GM12878 (cell line): ENCODE measurements around the gene EEF2K. TPM values are rescaled to one million over a fixed set of nuclear protein-coding genes. Genes with fewer than 3 reads are reported as not detected.

ENCODE experiments used
- ATAC-seq: fragments of 200-7000 bp; cut with Tn5 transposase; 3 replicates; pipeline ENCODE4 v1.9.1; 2020; ENCODE audit warnings: mild to moderate bottlenecking, moderate library complexity
- BruUV-seq: library from RNA; stranded (reverse); fragments of 400-500 nt; replicated peaks from 2 replicates; lab custom pipeline; 2021; lab: Mats Ljungman, UMichigan
- CTCF ChIA-PET: fragments of 300-600 bp; sonication (Branson Sonifier 250); formaldehyde crosslinking; extraction: SDS; loops from one replicate; lab custom pipeline; 2021; ENCODE audit warnings: inconsistent platforms; lab: Yijun Ruan, JAX
- POLR2A ChIA-PET: fragments of 350-600 bp; formaldehyde crosslinking; extraction: SDS; loops from one replicate; lab custom pipeline; 2021; ENCODE audit warnings: inconsistent platforms; lab: Charles Lee
- RAD21 ChIA-PET: fragments of 300-600 bp; sonication (Branson Sonifier 250); formaldehyde crosslinking; loops from one replicate; lab custom pipeline; 2023; ENCODE audit warnings: antibody characterized with exemption; ENCODE audit not compliant: unreplicated experiment; lab: Charles Lee
- SMC1A ChIA-PET: fragments of 300-600 bp; sonication (Branson Sonifier 250); formaldehyde crosslinking; loops from one replicate; lab custom pipeline; 2023; ENCODE audit not compliant: unreplicated experiment, uncharacterized antibody; lab: Charles Lee
- DNase-seq: peaks from one replicate; pipeline ENCODE4 v3.0.0-alpha.2; 2011; ENCODE audit warnings: low read depth, low spot score
- FAIRE-seq: peaks from 3 replicates; lab custom pipeline; 2011; peaks lifted over from hg19 to GRCh38; lab: Jason Lieb, UNC
- H2AFZ ChIP-seq: 2 replicates; pipeline ENCODE4 v1.6.0; 2011; ENCODE audit warnings: low read depth, low read length, control low read depth; ENCODE audit not compliant: control insufficient read depth
- H3K27ac ChIP-seq: 2 replicates; pipeline ENCODE4 v1.5.1; 2011; ENCODE audit warnings: control low read depth; ENCODE audit not compliant: control insufficient read depth, insufficient read depth
- H3K27me3 ChIP-seq, 2 experiments: replicated peaks in 1 of 2; 2 replicates each; pipeline versions ENCODE4 v1.6.0 to v1.6.1; 2011; ENCODE audit warnings: low read length in 1 of 2; ENCODE audit not compliant: control insufficient read depth in 2 of 2, insufficient read depth in 2 of 2
- H3K36me3 ChIP-seq, 2 experiments: 2 replicates each; pipeline ENCODE4 v1.5.1; 2011; ENCODE audit warnings: low read length in 1 of 2; ENCODE audit not compliant: control insufficient read depth in 2 of 2, insufficient read depth in 2 of 2
- H3K4me1 ChIP-seq: 2 replicates; pipeline ENCODE4 v1.6.1; 2011; ENCODE audit warnings: mild to moderate bottlenecking, low read length, moderate library complexity, mixed read lengths; ENCODE audit not compliant: control insufficient read depth, insufficient read depth
- H3K4me2 ChIP-seq: 2 replicates; pipeline ENCODE4 v1.6.0; 2011; ENCODE audit warnings: control low read depth; ENCODE audit not compliant: control insufficient read depth, insufficient read depth
- H3K4me3 ChIP-seq: fragments of 200-600 bp; sonication (generic); 2 replicates; pipeline ENCODE4 v1.5.1; 2016
- H3K79me2 ChIP-seq: 2 replicates; pipeline ENCODE4 v1.6.0; 2011; ENCODE audit warnings: low read length; ENCODE audit not compliant: control insufficient read depth, insufficient read depth
- H3K9ac ChIP-seq: 2 replicates; pipeline ENCODE4 v1.8.0; 2011; ENCODE audit warnings: low read length, control low read depth, mixed read lengths; ENCODE audit not compliant: control insufficient read depth, insufficient read depth
- H3K9me3 ChIP-seq: replicated peaks from 3 replicates; pipeline ENCODE4 v1.5.1; 2011; ENCODE audit warnings: mild to moderate bottlenecking, low read length; ENCODE audit not compliant: control insufficient read depth, insufficient read depth
- H4K20me1 ChIP-seq: 2 replicates; pipeline ENCODE4 v1.6.0; 2011; ENCODE audit not compliant: control insufficient read depth, insufficient read depth
- BACH1 ChIP-seq: fragments of 450-650 bp; IDR thresholded peaks from 2 replicates; pipeline ENCODE4 v1.6.1; 2017; ENCODE audit warnings: mild to moderate bottlenecking, borderline replicate concordance
- BHLHE40 ChIP-seq, 2 experiments: fragments of 450-650 bp in 1 of 2; IDR thresholded peaks; 2 replicates each; pipeline ENCODE4 v1.6.1; 2011 to 2017; ENCODE audit warnings: low read depth in 2 of 2, borderline replicate concordance in 1 of 2, improper control_type of control experiment in 1 of 2, low read length in 1 of 2, mild to moderate bottlenecking in 1 of 2
- CBFB ChIP-seq: IDR thresholded peaks from 2 replicates; pipeline ENCODE4 v1.6.1; 2016; ENCODE audit warnings: antibody characterized with exemption, low read depth
- CREM ChIP-seq: IDR thresholded peaks from 2 replicates; pipeline ENCODE4 v1.6.1; 2014; ENCODE audit warnings: antibody characterized with exemption, low read depth
- EGR1 ChIP-seq, 2 experiments: IDR thresholded peaks; 1 replicate in 1 of 2; 2 replicates in 1 of 2; pipeline ENCODE4 v1.6.1; 2011 to 2012; ENCODE audit warnings: low read depth in 2 of 2, low read length in 2 of 2, borderline replicate concordance in 1 of 2, mild to moderate bottlenecking in 1 of 2, moderate library complexity in 1 of 2
- HDGF ChIP-seq: fragments of 450-650 bp; IDR thresholded peaks from 2 replicates; pipeline ENCODE4 v1.6.1; 2016; ENCODE audit warnings: antibody characterized with exemption
- NFXL1 ChIP-seq: fragments of 450-650 bp; IDR thresholded peaks from 2 replicates; pipeline ENCODE4 v1.6.1; 2017; ENCODE audit warnings: antibody characterized with exemption, mild to moderate bottlenecking, borderline replicate concordance
- NR2C2 ChIP-seq: IDR thresholded peaks from 2 replicates; pipeline ENCODE4 v1.6.1; 2011; ENCODE audit warnings: borderline replicate concordance, low read depth; ENCODE audit not compliant: control insufficient read depth, insufficient read length
- RAD21 ChIP-seq: IDR thresholded peaks from 2 replicates; pipeline ENCODE4 v1.6.1; 2011; ENCODE audit warnings: mild to moderate bottlenecking, low read depth, low read length, moderate library complexity; ENCODE audit not compliant: insufficient read depth
- RB1 ChIP-seq: fragments of 450-650 bp; formaldehyde crosslinking; IDR thresholded peaks from 2 replicates; pipeline ENCODE4 v1.6.1; 2017; ENCODE audit warnings: mild to moderate bottlenecking, borderline replicate concordance
- RFX5 ChIP-seq: IDR thresholded peaks from 2 replicates; pipeline ENCODE4 v1.6.1; 2011; ENCODE audit warnings: low read depth, low read length, improper control_type of control experiment
- RUNX3 ChIP-seq: IDR thresholded peaks from 2 replicates; pipeline ENCODE4 v1.6.1; 2012; ENCODE audit warnings: low read length, inconsistent platforms
- SMC3 ChIP-seq: IDR thresholded peaks from 2 replicates; pipeline ENCODE4 v1.6.1; 2011; ENCODE audit warnings: low read length, improper control_type of control experiment, borderline replicate concordance
- STAT1 ChIP-seq: fragments of 450-650 bp; conservative IDR thresholded peaks from 2 replicates; pipeline ENCODE4 v1.6.1; 2014; ENCODE audit warnings: antibody characterized with exemption, mild to moderate bottlenecking
- TCF12 ChIP-seq: IDR thresholded peaks from 2 replicates; pipeline ENCODE4 v1.6.1; 2011; ENCODE audit warnings: low read depth, mild to moderate bottlenecking, low read length
- TCF3 ChIP-seq: IDR thresholded peaks from 2 replicates; pipeline ENCODE4 v1.6.1; 2012; ENCODE audit warnings: low read depth, mild to moderate bottlenecking, low read length, borderline replicate concordance; ENCODE audit not compliant: insufficient read depth
- YY1 ChIP-seq: IDR thresholded peaks from 2 replicates; pipeline ENCODE4 v1.6.1; 2011; ENCODE audit warnings: low read depth, mild to moderate bottlenecking, low read length
- WGBS: methylation state at CpG from one replicate; pipeline ENCODE4 v1.1.6; 2016; ENCODE audit warnings: low lambda C conversion rate; ENCODE audit not compliant: insufficient replicate concordance, insufficient coverage; ENCODE audit errors: missing lambda C conversion rate; 5-methylcytosine and 5-hydroxymethylcytosine counted together
- in situ Hi-C: fragments of 300-500 bp; cut with MboI; formaldehyde crosslinking; loops from 9 replicates; pipeline ENCODE4 v1.14.3; 2018; ENCODE audit warnings: mixed read lengths
- intact Hi-C: fragments of 100-400 bp; cut with micrococcal nuclease; formaldehyde crosslinking; loops from one replicate; pipeline ENCODE4 v1.14.2; 2022; ENCODE audit not compliant: unreplicated experiment
- polyA plus RNA-seq, 11 experiments: library from polyadenylated mRNA; depleted of rRNA in 4 of 11; unstranded in 6 of 11; stranded (reverse) in 5 of 11; fragments of >200 nt; fragmentation: Nextera tagmentation in 4 of 11; fragmentation: Illumina TruSeq in 1 of 11; extraction: Ambion mirVana in 4 of 11; extraction: Trizol in 1 of 11; gene quantifications; 1 replicate in 1 of 11; 2 replicates in 10 of 11; pipeline versions ENCODE4 v1.2.1 to v1.2.3, GENCODE V29; 2011 to 2016; ENCODE audit warnings: inconsistent platforms in 2 of 11, missing spikeins in 2 of 11, low read depth in 1 of 11
- total RNA-seq, 4 experiments: library from RNA; depleted of rRNA in 3 of 4; stranded (reverse); fragments of >200 nt in 3 of 4; fragmentation: Illumina TruSeq in 1 of 4; extraction: Trizol in 1 of 4; gene quantifications; 2 replicates each; pipeline versions ENCODE4 v1.2.1 to v1.2.3, GENCODE V29; 2013 to 2021
- TF ChIP-seq, protein P1 (sequence below), 3 experiments: IDR thresholded peaks in 2 of 3; conservative IDR thresholded peaks in 1 of 3; 2 replicates each; pipeline ENCODE4 v1.5.1; 2011; ENCODE audit warnings: low read depth in 3 of 3, low read length in 3 of 3, mild to moderate bottlenecking in 3 of 3, control low read depth in 2 of 3, moderate library complexity in 2 of 3, inconsistent platforms in 1 of 3, mixed read lengths in 1 of 3; ENCODE audit not compliant: control insufficient read depth in 2 of 3, insufficient read depth in 1 of 3; ENCODE audit errors: extremely low read depth in 1 of 3

EEF2K gene
- total and polyA plus RNA-seq, 10 of the 15 experiments (the other 5 are each of a cell fraction or from before 2014, with no cell fraction given), result 2.0 to 29.6 (median 12.2) TPM

DNA sequence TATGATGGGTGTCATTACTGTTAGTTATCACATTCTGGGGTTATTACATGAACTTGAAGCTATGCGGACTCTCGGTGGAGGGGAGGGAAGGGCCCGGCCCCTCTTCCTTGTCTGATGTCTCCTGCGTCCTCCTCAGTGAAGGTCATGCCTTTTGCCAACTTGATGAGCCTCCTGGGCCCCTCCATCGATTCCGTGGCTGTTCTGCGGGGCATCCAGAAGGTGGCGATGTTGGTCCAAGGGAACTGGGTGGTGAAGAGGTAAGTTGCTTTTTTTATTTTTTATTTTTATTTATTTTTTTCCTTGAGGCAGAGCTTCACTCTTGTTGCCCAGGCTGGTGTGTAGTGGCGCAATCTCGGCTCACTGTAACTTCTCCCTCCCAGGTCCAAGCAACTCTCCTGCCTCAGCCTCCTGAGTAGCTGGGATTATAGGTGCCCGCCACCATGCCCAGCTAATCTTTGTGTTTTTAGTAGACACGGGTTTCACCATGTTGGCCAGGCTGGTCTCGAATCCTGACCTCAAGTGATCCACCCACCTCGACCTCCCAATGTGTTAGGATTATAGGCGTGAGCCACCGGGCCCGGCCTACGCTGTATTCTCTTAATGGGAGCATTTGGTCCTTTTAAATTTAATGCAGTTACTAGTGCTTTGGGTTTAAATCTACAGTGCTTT, 112.7 kb downstream of the EEF2K start:
- Histone ChIP-seq H3K4me1 (no peaks in the 10 kb centered on the region), H2AFZ (no peak overlapping the region), H3K9me3 (no peaks in the 10 kb centered on the region), H3K9ac (no peak overlapping the region), H3K4me3 (no peak overlapping the region), H3K27me3 (no peaks in the 10 kb centered on the region), H4K20me1 (no peaks in the 10 kb centered on the region), H3K4me2 (no peak overlapping the region), H3K27ac (no peak overlapping the region), H3K36me3 (peaks cover 29 to 41% of the 10 kb centered on the region in 2 experiments), H3K79me2 (0 out of 2 replicates have a peak, but pooled peaks cover 2% of the 10 kb centered on the region)
- CTCF ChIA-PET, result interaction anchor here (0.5 to 3.9 kb wide), 14 partner anchors 10 to 1025 kb away, joined by 3 to 20 read pairs (median 4); no protein-coding TSS in a partner anchor
- intact Hi-C loops (no loop called here), in situ Hi-C loops (loop anchor here (25.0 kb wide), 1 partner anchor 243 kb away; no protein-coding TSS in a partner anchor)
- RAD21 ChIA-PET, result interaction anchor here (1.5 to 1.6 kb wide), 3 partner anchors 35 to 1130 kb away, joined by 3 to 7 read pairs (median 4); no protein-coding TSS in a partner anchor
- DNase-seq, result no peak
- 87% methylated on average over 18 of the region's 18 CpGs for WGBS
- SMC1A ChIA-PET, result interaction anchor here (0.5 to 1.2 kb wide), 3 partner anchors 36 to 1132 kb away, joined by 3 read pairs; no protein-coding TSS in a partner anchor
- POLR2A ChIA-PET, result interaction anchor here (0.6 kb wide), 1 partner anchor 30 kb away, joined by 5 read pairs; no protein-coding TSS in a partner anchor
- no TSS peak for BruUV-seq
- ATAC-seq, result peak; percentile 58
- TF ChIP-seq NR2C2 (no peak), RB1 (no peak), RAD21 (peak; percentile 59), RFX5 (no peak), TCF12 (no peak), STAT1 (no peak), RUNX3 (0 out of 2 replicates have a peak, but pooled peaks have one; percentile 17), HDGF (no peak), BHLHE40 (IDR thresholded peaks at IDR 0.05; ENCODE audit: borderline replicate concordance in 1 of 2, low read depth in 2 of 2, low read length in 1 of 2) (no peak), SMC3 (peak; percentile 33; the same call in 1 of the 2 replicates), CBFB (no peak), TCF3 (no peak), CREM (no peak), EGR1 (IDR thresholded peaks at IDR 0.05; ENCODE audit: borderline replicate concordance in 1 of 2, low read depth in 2 of 2, low read length in 2 of 2) (no peak), NFXL1 (no peak), YY1 (peak; percentile 14; the same call in 1 of the 2 replicates), BACH1 (no peak)
- TF ChIP-seq, protein P1, sequence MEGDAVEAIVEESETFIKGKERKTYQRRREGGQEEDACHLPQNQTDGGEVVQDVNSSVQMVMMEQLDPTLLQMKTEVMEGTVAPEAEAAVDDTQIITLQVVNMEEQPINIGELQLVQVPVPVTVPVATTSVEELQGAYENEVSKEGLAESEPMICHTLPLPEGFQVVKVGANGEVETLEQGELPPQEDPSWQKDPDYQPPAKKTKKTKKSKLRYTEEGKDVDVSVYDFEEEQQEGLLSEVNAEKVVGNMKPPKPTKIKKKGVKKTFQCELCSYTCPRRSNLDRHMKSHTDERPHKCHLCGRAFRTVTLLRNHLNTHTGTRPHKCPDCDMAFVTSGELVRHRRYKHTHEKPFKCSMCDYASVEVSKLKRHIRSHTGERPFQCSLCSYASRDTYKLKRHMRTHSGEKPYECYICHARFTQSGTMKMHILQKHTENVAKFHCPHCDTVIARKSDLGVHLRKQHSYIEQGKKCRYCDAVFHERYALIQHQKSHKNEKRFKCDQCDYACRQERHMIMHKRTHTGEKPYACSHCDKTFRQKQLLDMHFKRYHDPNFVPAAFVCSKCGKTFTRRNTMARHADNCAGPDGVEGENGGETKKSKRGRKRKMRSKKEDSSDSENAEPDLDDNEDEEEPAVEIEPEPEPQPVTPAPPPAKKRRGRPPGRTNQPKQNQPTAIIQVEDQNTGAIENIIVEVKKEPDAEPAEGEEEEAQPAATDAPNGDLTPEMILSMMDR (IDR thresholded peaks at IDR 0.05 in 2 of 3, conservative IDR thresholded peaks at IDR 0.05 in 1 of 3; ENCODE audit: control insufficient read depth in 2 of 3, extremely low read depth in 1 of 3, insufficient read depth in 1 of 3, low read depth in 3 of 3, low read length in 3 of 3), result peak; percentile 60 to 71 (median 61)
- no peak for FAIRE-seq
